MCF 10A (cell line): Measurements from ENCODE around the gene SRPRB. TPM values are rescaled to one million over a fixed set of nuclear protein-coding genes. Genes with fewer than 3 reads are reported as not detected.

Source experiments
- BruUV-seq: library from RNA; stranded (reverse); fragments of 400-500 nt; replicated peaks from 2 replicates; lab custom pipeline; 2021; lab: Mats Ljungman, UMichigan
- CTCF ChIA-PET: fragments of 300-600 bp; sonication (Branson Sonifier 250); formaldehyde crosslinking; extraction: SDS; loops from one replicate; lab custom pipeline; 2021; ENCODE audit warnings: antibody characterized with exemption, inconsistent platforms; lab: Yijun Ruan, JAX
- POLR2A ChIA-PET: fragments of 300-600, 350-650 bp; sonication (Branson Sonifier 250); formaldehyde crosslinking; extraction: SDS; loops from one replicate; lab custom pipeline; 2020; ENCODE audit warnings: antibody characterized with exemption, inconsistent platforms; lab: Yijun Ruan, JAX
- DNase-seq: peaks from one replicate; pipeline ENCODE4 v3.0.0-alpha.2; 2018; ENCODE audit not compliant: unreplicated experiment
- H3K27ac Mint-ChIP-seq: one replicate; pipeline ENCODE4 v1.8.0; 2022; ENCODE audit warnings: mild to moderate bottlenecking, low read depth, mixed read lengths; ENCODE audit not compliant: unreplicated experiment
- H3K27me3 Mint-ChIP-seq: one replicate; pipeline ENCODE4 v1.8.0; 2022; ENCODE audit warnings: mixed read lengths; ENCODE audit not compliant: insufficient read depth, unreplicated experiment
- H3K36me3 Mint-ChIP-seq: one replicate; pipeline ENCODE4 v1.8.0; 2022; ENCODE audit warnings: mild to moderate bottlenecking, moderate library complexity, mixed read lengths; ENCODE audit not compliant: insufficient read depth, unreplicated experiment
- H3K4me1 Mint-ChIP-seq: one replicate; pipeline ENCODE4 v1.8.0; 2022; ENCODE audit warnings: mixed read lengths; ENCODE audit not compliant: insufficient read depth, unreplicated experiment
- H3K4me3 Mint-ChIP-seq: one replicate; pipeline ENCODE4 v1.8.0; 2022; ENCODE audit warnings: mild to moderate bottlenecking, moderate library complexity, mixed read lengths; ENCODE audit not compliant: unreplicated experiment
- H3K9me3 Mint-ChIP-seq: one replicate; pipeline ENCODE4 v1.8.0; 2022; ENCODE audit warnings: mixed read lengths; ENCODE audit not compliant: unreplicated experiment
- intact Hi-C: fragments of 100-400 bp; cut with micrococcal nuclease; formaldehyde crosslinking; loops from 2 replicates; pipeline ENCODE4 v1.14.1; 2022
- total RNA-seq: library from RNA; stranded (reverse); gene quantifications from 2 replicates; pipeline ENCODE4 v1.2.3, GENCODE V29; 2022
- TF ChIP-seq, protein P1 (sequence below): fragments of 200-600 bp; IDR thresholded peaks from one replicate; pipeline ENCODE4 v1.8.0; 2022; ENCODE audit warnings: antibody characterized with exemption, mild to moderate bottlenecking; ENCODE audit not compliant: unreplicated experiment

SRPRB gene
- total RNA-seq, 1 experiment from 2014 or later: 180 TPM

DNA sequence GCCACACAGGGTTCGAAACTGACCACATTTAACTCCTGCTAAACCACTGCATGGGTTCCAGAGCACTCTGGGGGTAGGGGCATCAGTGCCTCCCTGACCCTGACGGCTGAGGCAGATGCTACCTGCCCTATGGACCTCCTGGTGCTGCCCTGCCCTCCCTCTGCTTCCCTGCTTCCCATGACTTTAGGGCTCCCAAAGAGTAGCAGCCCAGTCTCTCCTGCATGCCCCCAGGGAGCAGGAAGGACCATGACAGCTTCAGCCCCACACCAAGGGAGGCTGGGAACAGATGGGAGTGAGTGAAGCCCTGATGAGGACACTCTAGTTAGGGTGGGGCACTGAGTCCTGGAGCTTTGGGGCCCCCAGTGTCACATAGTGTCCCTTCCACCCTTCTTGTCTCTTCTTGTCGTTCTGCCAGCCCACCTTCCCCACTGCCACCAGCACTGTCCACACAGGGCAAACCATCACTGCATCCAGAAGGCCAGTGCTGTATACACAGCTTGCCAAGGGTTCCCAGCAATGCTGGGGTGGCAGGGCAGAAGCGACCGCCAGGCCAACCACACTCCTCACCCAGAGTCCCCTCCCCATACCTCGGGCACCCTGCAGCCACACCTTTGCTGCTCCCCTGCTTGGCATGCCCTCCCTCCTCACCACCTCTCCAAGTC, 31.0 kb downstream of the SRPRB start:
- TF ChIP-seq, protein P1, sequence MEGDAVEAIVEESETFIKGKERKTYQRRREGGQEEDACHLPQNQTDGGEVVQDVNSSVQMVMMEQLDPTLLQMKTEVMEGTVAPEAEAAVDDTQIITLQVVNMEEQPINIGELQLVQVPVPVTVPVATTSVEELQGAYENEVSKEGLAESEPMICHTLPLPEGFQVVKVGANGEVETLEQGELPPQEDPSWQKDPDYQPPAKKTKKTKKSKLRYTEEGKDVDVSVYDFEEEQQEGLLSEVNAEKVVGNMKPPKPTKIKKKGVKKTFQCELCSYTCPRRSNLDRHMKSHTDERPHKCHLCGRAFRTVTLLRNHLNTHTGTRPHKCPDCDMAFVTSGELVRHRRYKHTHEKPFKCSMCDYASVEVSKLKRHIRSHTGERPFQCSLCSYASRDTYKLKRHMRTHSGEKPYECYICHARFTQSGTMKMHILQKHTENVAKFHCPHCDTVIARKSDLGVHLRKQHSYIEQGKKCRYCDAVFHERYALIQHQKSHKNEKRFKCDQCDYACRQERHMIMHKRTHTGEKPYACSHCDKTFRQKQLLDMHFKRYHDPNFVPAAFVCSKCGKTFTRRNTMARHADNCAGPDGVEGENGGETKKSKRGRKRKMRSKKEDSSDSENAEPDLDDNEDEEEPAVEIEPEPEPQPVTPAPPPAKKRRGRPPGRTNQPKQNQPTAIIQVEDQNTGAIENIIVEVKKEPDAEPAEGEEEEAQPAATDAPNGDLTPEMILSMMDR: no peak
- POLR2A ChIA-PET: no interaction called here
- H3K4me1 Mint-ChIP-seq: no peaks in the 10 kb centered on the region
- CTCF ChIA-PET: interaction anchor here (0.7 kb wide), 1 partner anchor 19 kb away, joined by 3 read pairs; no protein-coding TSS in a partner anchor
- H3K4me3 Mint-ChIP-seq: no peak overlapping the region
- no peaks in the 10 kb centered on the region for H3K36me3 Mint-ChIP-seq
- no peaks in the 10 kb centered on the region for H3K27me3 Mint-ChIP-seq
- no peaks in the 10 kb centered on the region for H3K9me3 Mint-ChIP-seq
- intact Hi-C loops: no loop called here
- no peak overlapping the region for H3K27ac Mint-ChIP-seq
- no TSS peak for BruUV-seq
- DNase-seq: no peak

DNA sequence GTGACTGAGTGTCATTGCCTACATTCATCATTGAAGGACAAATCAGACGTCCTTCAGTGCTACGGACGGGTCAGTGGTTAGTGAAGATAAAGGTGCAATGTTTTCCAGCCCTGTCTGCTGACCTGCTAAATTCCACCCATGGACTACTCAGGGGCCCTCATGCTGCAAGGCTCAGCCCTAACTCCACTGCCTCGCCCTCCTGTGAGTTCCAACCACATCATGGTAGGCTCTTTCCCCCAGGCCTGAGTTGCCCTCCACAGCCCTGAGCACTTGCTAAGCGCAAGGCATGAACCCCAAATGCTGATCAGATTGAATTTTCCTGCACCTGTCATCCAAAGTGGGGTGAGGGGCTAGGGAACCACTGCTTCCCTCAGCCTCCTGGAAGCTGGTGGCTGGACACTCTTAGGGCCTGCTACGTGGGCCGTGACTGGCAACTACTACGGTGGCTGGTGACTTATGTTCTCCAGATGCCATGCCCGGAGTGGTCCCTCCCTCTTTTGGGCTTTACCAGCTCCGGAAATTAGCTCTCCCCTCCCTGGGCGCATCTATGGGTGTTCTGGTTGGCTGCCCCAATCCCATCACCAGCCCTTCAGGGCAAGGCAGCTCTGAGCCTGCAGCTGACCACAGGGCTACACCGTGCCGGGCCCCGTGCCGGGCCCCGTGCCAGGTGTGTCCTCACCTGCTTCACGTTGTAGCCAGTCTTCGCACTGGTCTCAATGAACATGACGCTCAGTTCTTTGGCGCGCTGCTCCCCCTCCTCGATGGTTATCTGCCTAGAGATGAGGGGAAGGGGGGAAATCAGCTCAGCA, 32.1 kb downstream of the SRPRB start:
- no peaks in the 10 kb centered on the region for H3K4me1 Mint-ChIP-seq
- H3K4me3 Mint-ChIP-seq: no peak overlapping the region
- no peaks in the 10 kb centered on the region for H3K9me3 Mint-ChIP-seq
- ChIA-PET CTCF (interaction anchor here (0.6 kb wide), 1 partner anchor 1106 kb away, joined by 3 read pairs; no protein-coding TSS in a partner anchor), POLR2A (no interaction called here)
- H3K36me3 Mint-ChIP-seq: no peaks in the 10 kb centered on the region
- TF ChIP-seq, protein P1: no peak
- BruUV-seq: no TSS peak
- no peaks in the 10 kb centered on the region for H3K27me3 Mint-ChIP-seq
- no peak for DNase-seq
- intact Hi-C loops: no loop called here
- H3K27ac Mint-ChIP-seq: no peak overlapping the region

DNA sequence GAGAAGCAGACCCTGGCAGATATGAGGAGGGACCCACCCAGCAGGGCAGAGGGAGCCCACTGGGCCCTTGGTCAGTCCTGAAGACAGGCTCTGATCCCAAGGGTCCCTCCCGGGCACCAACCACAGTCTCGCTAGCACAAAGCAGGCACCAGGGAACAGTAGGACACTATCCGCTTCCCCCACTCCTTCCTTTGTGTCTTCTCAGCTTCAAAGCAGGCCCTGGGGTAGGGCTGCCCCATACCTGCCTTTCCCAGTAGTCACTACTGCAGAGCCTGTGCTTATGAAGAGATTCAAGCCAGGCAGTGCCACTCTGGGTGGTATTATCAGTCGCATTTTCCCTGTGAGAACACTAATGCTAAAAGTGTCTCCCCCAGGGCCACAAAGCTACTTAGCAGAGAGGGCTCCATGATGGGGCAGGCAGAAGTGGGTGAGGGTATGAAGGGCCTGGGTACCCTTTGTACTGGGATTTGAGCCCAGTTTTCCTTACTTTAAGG, 32.7 kb downstream of the SRPRB start:
- Mint-ChIP-seq H3K27ac (no peak overlapping the region), H3K9me3 (no peaks in the 10 kb centered on the region), H3K27me3 (no peaks in the 10 kb centered on the region), H3K4me1 (no peaks in the 10 kb centered on the region), H3K36me3 (no peaks in the 10 kb centered on the region), H3K4me3 (no peak overlapping the region)
- DNase-seq: no peak
- intact Hi-C loops: no loop called here
- BruUV-seq: no TSS peak
- CTCF ChIA-PET: interaction anchor here (0.6 kb wide), 1 partner anchor 1107 kb away, joined by 3 read pairs; no protein-coding TSS in a partner anchor
- TF ChIP-seq, protein P1: no peak
- POLR2A ChIA-PET: no interaction called here
